Measurements from ENCODE around the gene CELSR1. TPM values are rescaled to one million over a fixed set of nuclear protein-coding genes. Genes with fewer than 3 reads are reported as not detected.

Gene CELSR1
- total and polyA plus RNA-seq, 2 of the 13 experiments (the other 11 are each of a cell fraction or from before 2014, with no cell fraction given) = 0.78 to 1.8 TPM

DNA sequence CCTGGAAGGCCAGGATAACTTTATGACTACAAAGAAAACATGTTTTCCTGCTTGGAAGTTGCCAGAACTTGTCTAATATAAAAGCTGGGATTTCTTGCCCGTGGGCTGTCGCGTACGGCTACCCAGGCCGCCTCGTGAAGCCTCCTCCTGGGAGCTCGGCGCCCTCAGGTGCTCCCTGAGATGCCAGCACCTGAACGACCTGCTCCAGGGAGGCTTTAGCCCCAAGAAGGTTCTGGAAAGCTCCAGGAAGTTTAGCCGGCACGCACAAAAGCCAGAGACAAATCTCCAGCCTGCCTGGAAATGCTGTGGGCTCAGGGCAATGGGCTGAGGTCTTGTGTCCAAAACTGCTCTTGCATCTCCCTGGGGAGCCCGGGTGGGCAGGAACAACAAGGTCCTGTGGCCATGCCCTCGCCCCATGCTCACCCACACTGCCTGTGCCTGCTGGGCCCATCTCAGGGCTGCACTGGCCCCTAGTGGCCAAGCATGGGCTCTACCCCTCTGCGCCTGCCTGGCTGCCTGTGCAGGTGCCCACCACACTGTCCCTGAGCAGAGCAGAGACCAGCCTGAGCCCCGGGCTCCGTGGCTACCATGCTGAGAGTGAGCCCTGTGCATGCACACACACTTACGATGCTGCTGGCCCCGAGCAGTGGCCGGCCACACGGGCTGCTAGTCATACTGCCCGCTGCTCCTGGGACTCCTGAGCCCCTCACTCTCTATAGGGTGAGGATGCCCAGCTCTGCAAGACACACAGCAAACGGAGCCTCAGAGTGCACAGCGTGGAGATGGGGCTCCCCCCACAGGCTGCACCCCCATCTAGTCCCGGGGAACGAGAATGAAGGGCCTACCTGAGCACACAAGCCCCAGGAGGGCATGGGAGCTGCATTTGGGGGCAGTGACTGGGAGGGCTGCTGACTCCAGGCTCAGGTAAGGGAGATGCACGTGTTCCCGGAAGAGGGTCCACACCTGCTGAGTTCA lies 4.9 kb upstream of the CELSR1 start (continued):
- TF ChIP-seq, protein P1, sequence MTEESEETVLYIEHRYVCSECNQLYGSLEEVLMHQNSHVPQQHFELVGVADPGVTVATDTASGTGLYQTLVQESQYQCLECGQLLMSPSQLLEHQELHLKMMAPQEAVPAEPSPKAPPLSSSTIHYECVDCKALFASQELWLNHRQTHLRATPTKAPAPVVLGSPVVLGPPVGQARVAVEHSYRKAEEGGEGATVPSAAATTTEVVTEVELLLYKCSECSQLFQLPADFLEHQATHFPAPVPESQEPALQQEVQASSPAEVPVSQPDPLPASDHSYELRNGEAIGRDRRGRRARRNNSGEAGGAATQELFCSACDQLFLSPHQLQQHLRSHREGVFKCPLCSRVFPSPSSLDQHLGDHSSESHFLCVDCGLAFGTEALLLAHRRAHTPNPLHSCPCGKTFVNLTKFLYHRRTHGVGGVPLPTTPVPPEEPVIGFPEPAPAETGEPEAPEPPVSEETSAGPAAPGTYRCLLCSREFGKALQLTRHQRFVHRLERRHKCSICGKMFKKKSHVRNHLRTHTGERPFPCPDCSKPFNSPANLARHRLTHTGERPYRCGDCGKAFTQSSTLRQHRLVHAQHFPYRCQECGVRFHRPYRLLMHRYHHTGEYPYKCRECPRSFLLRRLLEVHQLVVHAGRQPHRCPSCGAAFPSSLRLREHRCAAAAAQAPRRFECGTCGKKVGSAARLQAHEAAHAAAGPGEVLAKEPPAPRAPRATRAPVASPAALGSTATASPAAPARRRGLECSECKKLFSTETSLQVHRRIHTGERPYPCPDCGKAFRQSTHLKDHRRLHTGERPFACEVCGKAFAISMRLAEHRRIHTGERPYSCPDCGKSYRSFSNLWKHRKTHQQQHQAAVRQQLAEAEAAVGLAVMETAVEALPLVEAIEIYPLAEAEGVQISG (CRISPR knock-in tag; IDR thresholded peaks at IDR 0.05) = peak; percentile 30; the same call in 1 of the 2 replicates
- no peak for TF ChIP-seq ATF1 (CRISPR knock-in tag; IDR thresholded peaks at IDR 0.05)
- TF ChIP-seq ATM (IDR thresholded peaks at IDR 0.05; ENCODE audit: borderline replicate concordance) = no peak
- TF ChIP-seq ZNF383 (CRISPR knock-in tag; IDR thresholded peaks at IDR 0.05; ENCODE audit: borderline replicate concordance) = no peak
- TF ChIP-seq, protein P2, sequence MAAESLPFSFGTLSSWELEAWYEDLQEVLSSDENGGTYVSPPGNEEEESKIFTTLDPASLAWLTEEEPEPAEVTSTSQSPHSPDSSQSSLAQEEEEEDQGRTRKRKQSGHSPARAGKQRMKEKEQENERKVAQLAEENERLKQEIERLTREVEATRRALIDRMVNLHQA (CRISPR knock-in tag; IDR thresholded peaks at IDR 0.05) = no peak
- no peak for TF ChIP-seq PTBP1 (IDR thresholded peaks at IDR 0.05; ENCODE audit: low read depth, low read length, poor library complexity, severe bottlenecking)
- TF ChIP-seq, protein P3, sequence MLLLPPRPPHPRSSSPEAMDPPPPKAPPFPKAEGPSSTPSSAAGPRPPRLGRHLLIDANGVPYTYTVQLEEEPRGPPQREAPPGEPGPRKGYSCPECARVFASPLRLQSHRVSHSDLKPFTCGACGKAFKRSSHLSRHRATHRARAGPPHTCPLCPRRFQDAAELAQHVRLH (CRISPR knock-in tag; IDR thresholded peaks at IDR 0.05; ENCODE audit: borderline replicate concordance, low read depth) = no peak
- no peak for TF ChIP-seq REL (CRISPR knock-in tag; conservative IDR thresholded peaks at IDR 0.05)
- no peak for TF ChIP-seq CHD2 (IDR thresholded peaks at IDR 0.05; ENCODE audit: low read depth, low read length)
- TF ChIP-seq ERF (CRISPR knock-in tag; IDR thresholded peaks at IDR 0.05) = peak; percentile 45; the same call in 1 of the 2 replicates
